HepG2 (cell line): ENCODE results near the gene BFAR. TPM values are rescaled to one million over a fixed set of nuclear protein-coding genes. Genes with fewer than 3 reads are reported as not detected.
A peak's percentile ranks its signal among the peaks of the same experiment; 100 is the strongest.

ENCODE experiments used
- BATF2 ChIP-seq: sonication (generic); formaldehyde crosslinking; IDR thresholded peaks from 2 replicates; pipeline ENCODE4 v1.8.0; 2022; ENCODE audit warnings: mild to moderate bottlenecking, missing genetic modification reagents, moderate library complexity
- BRD4 ChIP-seq: sonication (generic); formaldehyde crosslinking; IDR thresholded peaks from 2 replicates; pipeline ENCODE4 v1.4.0; 2020; ENCODE audit warnings: missing genetic modification reagents
- CENPX ChIP-seq: sonication (generic); formaldehyde crosslinking; IDR thresholded peaks from 2 replicates; pipeline ENCODE4 v1.9.0; 2021; ENCODE audit warnings: mild to moderate bottlenecking, missing genetic modification reagents, moderate library complexity
- EEA1 ChIP-seq: sonication (generic); formaldehyde crosslinking; IDR thresholded peaks from 2 replicates; pipeline ENCODE4 v1.5.1; 2020; ENCODE audit warnings: mild to moderate bottlenecking, missing genetic modification reagents, borderline replicate concordance
- GFI1 ChIP-seq: sonication (generic); formaldehyde crosslinking; IDR thresholded peaks from 2 replicates; pipeline ENCODE4 v1.5.0; 2020; ENCODE audit warnings: missing genetic modification reagents, mild to moderate bottlenecking, borderline replicate concordance
- HBP1 ChIP-seq: IDR thresholded peaks from 2 replicates; pipeline ENCODE4 v1.6.1; 2016; ENCODE audit warnings: low read depth, control low read depth
- HNRNPLL ChIP-seq: fragments of 200-400 bp; formaldehyde crosslinking; IDR thresholded peaks from 2 replicates; pipeline ENCODE4 v1.6.1; 2017; ENCODE audit warnings: mild to moderate bottlenecking, low read depth, low read length; ENCODE audit not compliant: poor library complexity, severe bottlenecking
- KLF16 ChIP-seq, 2 experiments: sonication (generic) in 1 of 2; formaldehyde crosslinking in 1 of 2; IDR thresholded peaks; 2 replicates each; pipeline versions ENCODE4 v1.6.1 to v1.8.0; 2016 to 2023; ENCODE audit warnings: missing genetic modification reagents in 2 of 2, missing compliant biosample characterization in 1 of 2
- KMT2A ChIP-seq: sonication (generic); formaldehyde crosslinking; IDR thresholded peaks from 2 replicates; pipeline ENCODE4 v1.4.0; 2020; ENCODE audit warnings: missing genetic modification reagents
- MBD4 ChIP-seq: IDR thresholded peaks from 2 replicates; pipeline ENCODE4 v1.6.1; 2012; ENCODE audit warnings: low read length, inconsistent platforms, borderline replicate concordance
- PAF1 ChIP-seq: IDR thresholded peaks from 2 replicates; pipeline ENCODE4 v1.6.1; 2016; ENCODE audit warnings: missing genetic modification reagents, missing compliant biosample characterization
- PATZ1 ChIP-seq: sonication (generic); formaldehyde crosslinking; IDR thresholded peaks from 2 replicates; pipeline ENCODE4 v1.4.0; 2020; ENCODE audit warnings: missing genetic modification reagents
- POLR2G ChIP-seq: fragments of 200-400 bp; formaldehyde crosslinking; IDR thresholded peaks from 2 replicates; pipeline ENCODE4 v1.6.1; 2018; ENCODE audit warnings: mild to moderate bottlenecking, low read depth, low read length, moderate library complexity
- RBAK ChIP-seq: sonication (generic); formaldehyde crosslinking; IDR thresholded peaks from 2 replicates; pipeline ENCODE4 v1.5.1; 2020; ENCODE audit warnings: mild to moderate bottlenecking, missing genetic modification reagents
- SRSF1 ChIP-seq: fragments of 200-400 bp; formaldehyde crosslinking; optimal IDR thresholded peaks from 2 replicates; pipeline ENCODE3; 2017; ENCODE audit warnings: mild to moderate bottlenecking, low read depth, low read length, moderate library complexity
- ZBTB2 ChIP-seq: sonication (generic); formaldehyde crosslinking; IDR thresholded peaks from 2 replicates; pipeline ENCODE4 v1.8.0; 2022; ENCODE audit warnings: low read depth, missing genetic modification reagents
- ZBTB42 ChIP-seq: sonication (generic); formaldehyde crosslinking; IDR thresholded peaks from 2 replicates; pipeline ENCODE4 v1.5.0; 2020; ENCODE audit warnings: mild to moderate bottlenecking, missing genetic modification reagents
- ZNF256 ChIP-seq: sonication (generic); formaldehyde crosslinking; conservative IDR thresholded peaks from 2 replicates; pipeline ENCODE4 v1.4.0; 2020; ENCODE audit warnings: missing genetic modification reagents
- ZNF260 ChIP-seq: sonication (generic); formaldehyde crosslinking; IDR thresholded peaks from 2 replicates; pipeline ENCODE4 v1.4.0; 2020; ENCODE audit warnings: missing genetic modification reagents, low read depth, mild to moderate bottlenecking, borderline replicate concordance
- ZNF572 ChIP-seq: sonication (generic); formaldehyde crosslinking; IDR thresholded peaks from 2 replicates; pipeline ENCODE4 v1.5.1; 2020; ENCODE audit warnings: mild to moderate bottlenecking, missing genetic modification reagents
- ZNF644 ChIP-seq: IDR thresholded peaks from 2 replicates; pipeline ENCODE4 v1.6.1; 2016; ENCODE audit warnings: low read depth
- ZNF850 ChIP-seq: sonication (generic); formaldehyde crosslinking; conservative IDR thresholded peaks from 2 replicates; pipeline ENCODE4 v1.9.0; 2021; ENCODE audit warnings: mild to moderate bottlenecking, missing genetic modification reagents
- ZZZ3 ChIP-seq: sonication (generic); formaldehyde crosslinking; IDR thresholded peaks from 2 replicates; pipeline ENCODE4 v1.4.0; 2020; ENCODE audit warnings: missing genetic modification reagents, mild to moderate bottlenecking, borderline replicate concordance
- polyA plus RNA-seq, 8 experiments: library from polyadenylated mRNA; depleted of rRNA in 3 of 8; stranded (reverse) in 7 of 8; unstranded in 1 of 8; fragments of >200 nt; fragmentation: Illumina TruSeq in 4 of 8; extraction: Trizol in 4 of 8; gene quantifications; 2 replicates each; pipeline versions ENCODE4 v1.2.1 to v1.2.3, GENCODE V29; 2011 to 2016; ENCODE audit warnings: low read depth in 4 of 8, missing spikeins in 1 of 8, mixed read lengths in 1 of 8; ENCODE audit not compliant: insufficient read depth in 1 of 8
- total RNA-seq, 5 experiments: library from RNA; depleted of rRNA; stranded (reverse); fragments of >200 nt; fragmentation: Illumina TruSeq; extraction: Trizol; gene quantifications; 2 replicates each; pipeline ENCODE4 v1.2.3, GENCODE V29; 2016; ENCODE audit warnings: low read depth in 1 of 5

Gene BFAR
- total and polyA plus RNA-seq, 2 of the 13 experiments (the other 11 are each of a cell fraction or from before 2014, with no cell fraction given) = 96.9 to 120 TPM

GRCh38 chr16:14632693-14633569 lies at the start of gene BFAR (continued):
- 0 out of 2 replicates have a peak, but pooled peaks have one; percentile 59 for TF ChIP-seq BATF2
- peak; percentile 96 for TF ChIP-seq BRD4 (CRISPR knock-in tag)
- TF ChIP-seq POLR2G = peak; percentile 100
- TF ChIP-seq ZNF644 (CRISPR knock-in tag) = 0 out of 2 replicates have a peak, but pooled peaks have one; percentile 18
- TF ChIP-seq KLF16 (CRISPR knock-in tag; IDR thresholded peaks at IDR 0.05) = peak in 1 of 2 experiments; percentile 98; a peak in 2 of 4 replicates
- TF ChIP-seq EEA1 (CRISPR knock-in tag) = 0 out of 2 replicates have a peak, but pooled peaks have one; percentile 95
- no peak for TF ChIP-seq PAF1 (CRISPR knock-in tag)
- TF ChIP-seq KMT2A (CRISPR knock-in tag) = peak; percentile 88
- TF ChIP-seq ZBTB2 (CRISPR knock-in tag) = peak; percentile 87
- peak; percentile 55 for TF ChIP-seq ZBTB42 (CRISPR knock-in tag)
- no peak for TF ChIP-seq ZNF256 (CRISPR knock-in tag)
- 0 out of 2 replicates have a peak, but pooled peaks have one; percentile 52 for TF ChIP-seq ZNF850
- TF ChIP-seq MBD4 = no peak
- 0 out of 2 replicates have a peak, but pooled peaks have one; percentile 58 for TF ChIP-seq ZNF572
- TF ChIP-seq HBP1 (CRISPR knock-in tag) = peak; percentile 87
- TF ChIP-seq GFI1 (CRISPR knock-in tag) = peak; percentile 63; the same call in 1 of the 2 replicates
- TF ChIP-seq PATZ1 (CRISPR knock-in tag) = peak; percentile 84
- TF ChIP-seq ZNF260 = 0 out of 2 replicates have a peak, but pooled peaks have one; percentile 14
- TF ChIP-seq ZZZ3 (CRISPR knock-in tag) = peak; percentile 77
- TF ChIP-seq SRSF1 = peak; percentile 74
- peak; percentile 69 for TF ChIP-seq HNRNPLL
- TF ChIP-seq RBAK = no peak
- no peak for TF ChIP-seq CENPX (CRISPR knock-in tag)
